K562 (cell line): ENCODE data around the gene MGAT1. TPM values are rescaled to one million over a fixed set of nuclear protein-coding genes. Genes with fewer than 3 reads are reported as not detected.

ENCODE experiments used
- ATAC-seq: fragments of 200-7000 bp; cut with Tn5 transposase; 3 replicates; pipeline ENCODE4 v1.9.1; 2020; ENCODE audit warnings: moderate library complexity
- BruUV-seq: library from RNA; stranded (reverse); fragments of 400-500 nt; replicated peaks from 2 replicates; lab custom pipeline; 2021; lab: Mats Ljungman, UMichigan
- CTCF ChIA-PET: fragments of 300-600 bp; formaldehyde crosslinking; extraction: SDS; loops from one replicate; lab custom pipeline; 2021; ENCODE audit warnings: low intra/inter-chr PET ratio; lab: Yijun Ruan, JAX
- POLR2A ChIA-PET: fragments of 300-600, 350-650 bp; sonication (Branson Sonifier 250); formaldehyde crosslinking; extraction: SDS; loops from one replicate; lab custom pipeline; 2021; ENCODE audit warnings: antibody characterized with exemption, inconsistent platforms; lab: Yijun Ruan, JAX
- DNase-seq, 4 experiments: peaks; one replicate each; pipeline versions ENCODE4 v3.0.0 to v3.0.0-alpha.2; 2011 to 2018; ENCODE audit warnings: low spot score in 3 of 4, mixed read lengths in 3 of 4; ENCODE audit errors: extremely low read depth in 1 of 4
- FAIRE-seq: peaks from 2 replicates; lab custom pipeline; 2011; peaks lifted over from hg19 to GRCh38; lab: Jason Lieb, UNC
- H2AFZ ChIP-seq: 2 replicates; pipeline ENCODE4 v1.6.0; 2011; ENCODE audit warnings: low read depth, low read length, control low read depth, inconsistent platforms
- H3K27ac ChIP-seq: fragments of 200-600 bp; 3 replicates; pipeline ENCODE4 v1.8.0; 2011; ENCODE audit warnings: low read depth, mild to moderate bottlenecking, control low read depth, inconsistent platforms, low read length, moderate library complexity, mixed read lengths; ENCODE audit errors: extremely low read depth
- H3K27me3 ChIP-seq, 2 experiments: fragments of 300-600 bp in 1 of 2; 2 replicates in 1 of 2; 3 replicates in 1 of 2; pipeline versions ENCODE4 v1.6.0 to v1.8.0; 2011; ENCODE audit warnings: inconsistent platforms in 2 of 2, low read length in 2 of 2, mild to moderate bottlenecking in 1 of 2, mixed read lengths in 1 of 2, moderate library complexity in 1 of 2; ENCODE audit not compliant: control insufficient read depth in 2 of 2, insufficient read depth in 2 of 2
- H3K36me3 ChIP-seq: fragments of 300-600 bp; 3 replicates; pipeline ENCODE4 v1.8.0; 2011; ENCODE audit warnings: mild to moderate bottlenecking, low read length, inconsistent platforms; ENCODE audit not compliant: control insufficient read depth, insufficient read depth
- H3K4me1 ChIP-seq, 2 experiments: fragments of 200-600 bp in 1 of 2; replicated peaks in 1 of 2; 2 replicates in 1 of 2; 3 replicates in 1 of 2; pipeline versions ENCODE4 v1.5.1 to v1.8.0; 2011; ENCODE audit warnings: inconsistent platforms in 2 of 2, low read length in 2 of 2, mild to moderate bottlenecking in 1 of 2, mixed read lengths in 1 of 2, moderate library complexity in 1 of 2; ENCODE audit not compliant: control insufficient read depth in 2 of 2, insufficient read depth in 2 of 2
- H3K4me2 ChIP-seq: 2 replicates; pipeline ENCODE4 v1.6.1; 2011; ENCODE audit warnings: low read length, control low read depth, inconsistent platforms, mixed read lengths; ENCODE audit not compliant: insufficient read depth
- H3K4me3 ChIP-seq: fragments of 200-600 bp; sonication (generic), shearing (Covaris generic); 2 replicates; pipeline ENCODE4 v1.5.1; 2016; ENCODE audit warnings: control low read depth, inconsistent platforms
- H3K79me2 ChIP-seq: fragments of 200-600 bp; 3 replicates; pipeline ENCODE4 v1.8.0; 2011; ENCODE audit warnings: low read length, inconsistent platforms; ENCODE audit not compliant: control insufficient read depth, insufficient read depth
- H3K9ac ChIP-seq, 2 experiments: 2 replicates each; pipeline versions ENCODE4 v1.6.0 to v1.6.1; 2011; ENCODE audit warnings: low read depth in 2 of 2, low read length in 2 of 2, control low read depth in 1 of 2, inconsistent platforms in 1 of 2, mild to moderate bottlenecking in 1 of 2, mixed read lengths in 1 of 2; ENCODE audit not compliant: insufficient read depth in 1 of 2
- H3K9me1 ChIP-seq: one replicate; pipeline ENCODE4 v1.6.0; 2011; ENCODE audit warnings: inconsistent platforms, mild to moderate bottlenecking, low read length, moderate library complexity; ENCODE audit not compliant: control insufficient read depth, insufficient read depth
- H3K9me3 ChIP-seq: replicated peaks from 2 replicates; pipeline ENCODE4 v1.5.1; 2011; ENCODE audit warnings: low read depth, low read length, inconsistent platforms; ENCODE audit not compliant: control insufficient read depth, insufficient read depth
- H4K20me1 ChIP-seq: replicated peaks from 2 replicates; pipeline ENCODE4 v1.6.1; 2011; ENCODE audit warnings: low read length, inconsistent platforms, mixed read lengths; ENCODE audit not compliant: control insufficient read depth, insufficient read depth
- ARHGAP35 ChIP-seq: fragments of 450-650 bp; IDR thresholded peaks from 2 replicates; pipeline ENCODE4 v1.6.1; 2018; ENCODE audit not compliant: partially characterized antibody
- ARID1B ChIP-seq: fragments of 450-650 bp; IDR thresholded peaks from 2 replicates; pipeline ENCODE4 v1.6.1; 2016; ENCODE audit warnings: antibody characterized with exemption, mild to moderate bottlenecking, inconsistent platforms
- whole genome bisulfite sequencing: fragments of 100-300 bp; shearing (Covaris generic); methylation state at CpG from one replicate; pipeline ENCODE4 v1.1.6; 2016; ENCODE audit warnings: low coverage, mixed read lengths; ENCODE audit not compliant: insufficient coverage; ENCODE audit errors: missing lambda C conversion rate; 5-methylcytosine and 5-hydroxymethylcytosine counted together
- in situ Hi-C: fragments of 300-500 bp; cut with MboI; formaldehyde crosslinking; loops from 4 replicates; pipeline ENCODE4 v1.15.0; 2018; ENCODE audit warnings: inconsistent platforms, mixed read lengths
- intact Hi-C: fragments of 100-400 bp; cut with micrococcal nuclease; formaldehyde crosslinking; loops from 2 replicates; pipeline ENCODE4 v1.14.2; 2022
- polyA plus RNA-seq, 8 experiments: library from polyadenylated mRNA; depleted of rRNA in 4 of 8; stranded (reverse) in 5 of 8; unstranded in 3 of 8; fragments of >200 nt; fragmentation: Nextera tagmentation in 2 of 8; fragmentation: Illumina TruSeq in 1 of 8; extraction: Ambion mirVana in 2 of 8; extraction: Trizol in 1 of 8; gene quantifications; 2 replicates each; pipeline versions ENCODE4 v1.2.1 to v1.2.3, GENCODE V29; 2011 to 2014; ENCODE audit warnings: inconsistent platforms in 1 of 8, missing spikeins in 1 of 8
- total RNA-seq, 7 experiments: library from RNA; depleted of rRNA in 6 of 7; stranded (reverse); fragments of >200 nt in 6 of 7; fragmentation: Illumina TruSeq in 2 of 7; extraction: Trizol in 2 of 7; gene quantifications; 2 replicates each; pipeline versions ENCODE4 v1.2.1 to v1.2.3, GENCODE V29; 2011 to 2021; ENCODE audit warnings: low replicate concordance in 1 of 7
- TF ChIP-seq, protein P1 (sequence below), 3 experiments: IDR thresholded peaks in 2 of 3; conservative IDR thresholded peaks in 1 of 3; 2 replicates each; pipeline ENCODE4 v1.5.1; 2011 to 2012; ENCODE audit warnings: low read length in 3 of 3, mild to moderate bottlenecking in 3 of 3, control low read depth in 2 of 3, improper control_type of control experiment in 1 of 3, inconsistent platforms in 1 of 3, low read depth in 1 of 3, mixed read lengths in 1 of 3, moderate library complexity in 1 of 3; ENCODE audit not compliant: insufficient read depth in 2 of 3

MGAT1 gene
- total and polyA plus RNA-seq, 9 of the 15 experiments (the other 6 are each of a cell fraction or from before 2014, with no cell fraction given): 3.9 to 82.7 (median 44.5) TPM

GRCh38 chr5:180790020-180790419 lies 12.6 kb downstream of the MGAT1 start:
- peaks cover 0 to 29% of the 10 kb centered on the region in 2 experiments; a peak in 2 of 5 replicates for H3K4me1 ChIP-seq
- ChIA-PET POLR2A (interaction anchor here (1.7 kb wide), 1 partner anchor 14 kb away, joined by 4 read pairs; no protein-coding TSS in a partner anchor), CTCF (no interaction called here)
- H3K9ac ChIP-seq: 0 out of 4 replicates have a peak overlapping the region, but pooled peaks of 1 of the 2 experiments have one; percentile 48
- TF ChIP-seq ARHGAP35 (no peak), ARID1B (no peak)
- TF ChIP-seq, protein P1, sequence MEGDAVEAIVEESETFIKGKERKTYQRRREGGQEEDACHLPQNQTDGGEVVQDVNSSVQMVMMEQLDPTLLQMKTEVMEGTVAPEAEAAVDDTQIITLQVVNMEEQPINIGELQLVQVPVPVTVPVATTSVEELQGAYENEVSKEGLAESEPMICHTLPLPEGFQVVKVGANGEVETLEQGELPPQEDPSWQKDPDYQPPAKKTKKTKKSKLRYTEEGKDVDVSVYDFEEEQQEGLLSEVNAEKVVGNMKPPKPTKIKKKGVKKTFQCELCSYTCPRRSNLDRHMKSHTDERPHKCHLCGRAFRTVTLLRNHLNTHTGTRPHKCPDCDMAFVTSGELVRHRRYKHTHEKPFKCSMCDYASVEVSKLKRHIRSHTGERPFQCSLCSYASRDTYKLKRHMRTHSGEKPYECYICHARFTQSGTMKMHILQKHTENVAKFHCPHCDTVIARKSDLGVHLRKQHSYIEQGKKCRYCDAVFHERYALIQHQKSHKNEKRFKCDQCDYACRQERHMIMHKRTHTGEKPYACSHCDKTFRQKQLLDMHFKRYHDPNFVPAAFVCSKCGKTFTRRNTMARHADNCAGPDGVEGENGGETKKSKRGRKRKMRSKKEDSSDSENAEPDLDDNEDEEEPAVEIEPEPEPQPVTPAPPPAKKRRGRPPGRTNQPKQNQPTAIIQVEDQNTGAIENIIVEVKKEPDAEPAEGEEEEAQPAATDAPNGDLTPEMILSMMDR (IDR thresholded peaks at IDR 0.05 in 2 of 3, conservative IDR thresholded peaks at IDR 0.05 in 1 of 3; ENCODE audit: insufficient read depth in 2 of 3, low read depth in 1 of 3, low read length in 3 of 3): peak in 2 of 3 experiments; percentile 6 to 15; a peak in 1 of 6 replicates
- no peak for FAIRE-seq
- H3K36me3 ChIP-seq: peaks cover 47% of the 10 kb centered on the region
- no peaks in the 10 kb centered on the region for H4K20me1 ChIP-seq
- H3K27me3 ChIP-seq: no peaks in the 10 kb centered on the region
- peaks cover 29% of the 10 kb centered on the region for H3K79me2 ChIP-seq
- intact Hi-C loops (no loop called here), in situ Hi-C loops (no loop called here)
- no peak for DNase-seq
- peak; percentile 32; the same call in 2 of the 3 replicates for ATAC-seq
- no peak overlapping the region for H3K27ac ChIP-seq
- 88% methylated on average over 8 of the region's 8 CpGs for WGBS
- no TSS peak for BruUV-seq
- no peaks in the 10 kb centered on the region for H3K9me1 ChIP-seq
- no peak overlapping the region for H3K4me2 ChIP-seq
- H2AFZ ChIP-seq: no peak overlapping the region
- no peaks in the 10 kb centered on the region for H3K9me3 ChIP-seq
- no peak overlapping the region for H3K4me3 ChIP-seq
